K562 (cell line): ENCODE data around the gene BMAL1.

Experiments used
- EP300 ChIP-seq: IDR thresholded peaks from 2 replicates; pipeline ENCODE4 v1.6.1; 2012; ENCODE audit warnings: low read length, improper control_type of control experiment
- EZH2 ChIP-seq: IDR thresholded peaks from 2 replicates; pipeline ENCODE4 v1.6.1; 2012; ENCODE audit warnings: low read depth, mild to moderate bottlenecking, inconsistent platforms, low read length, borderline replicate concordance
- HDGF ChIP-seq: fragments of 450-650 bp; IDR thresholded peaks from 2 replicates; pipeline ENCODE4 v1.6.1; 2016
- TF ChIP-seq, protein P1 (sequence below): sonication (generic); formaldehyde crosslinking; IDR thresholded peaks from 2 replicates; pipeline ENCODE4 v1.8.1; 2023; ENCODE audit warnings: mild to moderate bottlenecking, missing genetic modification reagents

DNA sequence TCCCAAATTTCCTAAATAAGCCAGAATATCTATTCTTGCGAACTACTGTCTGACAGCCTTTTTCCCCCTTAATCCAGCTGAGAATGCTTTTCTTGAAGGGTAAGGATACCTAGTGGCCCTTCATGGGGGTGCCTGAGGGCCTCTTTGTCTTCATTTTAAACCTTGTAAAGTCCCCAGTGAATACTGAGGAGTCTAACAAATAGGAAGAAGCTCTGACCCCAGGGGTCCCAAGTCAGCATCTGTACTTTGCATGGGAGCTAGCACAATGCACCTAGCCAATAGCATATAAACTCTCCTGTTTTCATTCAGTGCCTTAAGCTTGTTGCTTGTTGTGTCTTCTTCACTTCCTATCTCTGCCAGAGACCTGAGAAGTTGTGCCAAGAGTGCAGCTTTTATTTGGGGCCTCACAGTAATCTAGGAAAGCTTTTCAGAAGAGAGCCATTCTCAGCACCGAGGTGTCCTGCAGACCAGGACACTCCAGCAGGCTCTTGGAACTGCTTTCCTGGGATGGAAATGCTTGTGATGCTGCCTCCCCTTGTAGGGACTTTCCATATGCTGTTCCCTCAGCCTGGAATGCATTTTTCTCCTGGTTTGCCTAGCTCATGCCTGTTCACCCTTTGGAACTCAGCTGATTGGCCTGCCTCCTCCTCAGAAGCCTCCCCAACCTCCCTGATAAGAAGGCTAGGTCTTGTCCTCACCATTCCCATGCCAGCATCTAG is 37.2 kb downstream of the BMAL1 start:
- TF ChIP-seq EZH2 (no peak), EP300 (no peak), HDGF (no peak)
- TF ChIP-seq, protein P1, sequence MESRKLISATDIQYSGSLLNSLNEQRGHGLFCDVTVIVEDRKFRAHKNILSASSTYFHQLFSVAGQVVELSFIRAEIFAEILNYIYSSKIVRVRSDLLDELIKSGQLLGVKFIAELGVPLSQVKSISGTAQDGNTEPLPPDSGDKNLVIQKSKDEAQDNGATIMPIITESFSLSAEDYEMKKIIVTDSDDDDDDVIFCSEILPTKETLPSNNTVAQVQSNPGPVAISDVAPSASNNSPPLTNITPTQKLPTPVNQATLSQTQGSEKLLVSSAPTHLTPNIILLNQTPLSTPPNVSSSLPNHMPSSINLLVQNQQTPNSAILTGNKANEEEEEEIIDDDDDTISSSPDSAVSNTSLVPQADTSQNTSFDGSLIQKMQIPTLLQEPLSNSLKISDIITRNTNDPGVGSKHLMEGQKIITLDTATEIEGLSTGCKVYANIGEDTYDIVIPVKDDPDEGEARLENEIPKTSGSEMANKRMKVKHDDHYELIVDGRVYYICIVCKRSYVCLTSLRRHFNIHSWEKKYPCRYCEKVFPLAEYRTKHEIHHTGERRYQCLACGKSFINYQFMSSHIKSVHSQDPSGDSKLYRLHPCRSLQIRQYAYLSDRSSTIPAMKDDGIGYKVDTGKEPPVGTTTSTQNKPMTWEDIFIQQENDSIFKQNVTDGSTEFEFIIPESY: no peak
